SJSA1 (cell line): ENCODE data around the gene RAB11FIP3. TPM values are rescaled to one million over a fixed set of nuclear protein-coding genes. Genes with fewer than 3 reads are reported as not detected.
A peak's percentile ranks its signal among the peaks of the same experiment; 100 is the strongest.
"Not testable (repeated sequence)": the region's sequence is repeated elsewhere in the genome, so short reads cannot be mapped to it uniquely, and the experiment has no call there.

Experiments used
- DNase-seq, 2 experiments: peaks; one replicate each; pipeline ENCODE4 v3.0.0-alpha.2; 2015 to 2020; ENCODE audit warnings: low spot score in 2 of 2, low read depth in 1 of 2
- H3K27ac ChIP-seq: fragments of 250-450 bp; sonication (Bioruptor Pico); 2 replicates; pipeline ENCODE4 v1.5.1; 2020; ENCODE audit warnings: mild to moderate bottlenecking, moderate library complexity
- H3K27me3 ChIP-seq: fragments of 250-450 bp; sonication (Bioruptor Pico); replicated peaks from 2 replicates; pipeline ENCODE4 v1.5.1; 2020; ENCODE audit warnings: mild to moderate bottlenecking, moderate library complexity
- H3K36me3 ChIP-seq: fragments of 250-450 bp; sonication (Bioruptor Pico); 2 replicates; pipeline ENCODE4 v1.5.1; 2020; ENCODE audit warnings: mild to moderate bottlenecking
- H3K4me1 ChIP-seq: fragments of 250-450 bp; sonication (Bioruptor Pico); replicated peaks from 2 replicates; pipeline ENCODE4 v1.6.1; 2021; ENCODE audit warnings: mild to moderate bottlenecking
- H3K4me3 ChIP-seq: fragments of 250-450 bp; sonication (Bioruptor Pico); 2 replicates; pipeline ENCODE4 v1.5.1; 2020; ENCODE audit warnings: mild to moderate bottlenecking
- H3K9me3 ChIP-seq: fragments of 250-450 bp; sonication (Bioruptor Pico); replicated peaks from 2 replicates; pipeline ENCODE4 v1.5.1; 2020; ENCODE audit warnings: mild to moderate bottlenecking
- total RNA-seq: library from RNA; depleted of rRNA; stranded (reverse); fragments of >200 nt; shearing (Covaris generic); gene quantifications from 2 replicates; pipeline ENCODE4 v1.2.3, GENCODE V29; 2014

Gene RAB11FIP3
- total RNA-seq, 1 experiment from 2014 or later, result 21.1 TPM

DNA sequence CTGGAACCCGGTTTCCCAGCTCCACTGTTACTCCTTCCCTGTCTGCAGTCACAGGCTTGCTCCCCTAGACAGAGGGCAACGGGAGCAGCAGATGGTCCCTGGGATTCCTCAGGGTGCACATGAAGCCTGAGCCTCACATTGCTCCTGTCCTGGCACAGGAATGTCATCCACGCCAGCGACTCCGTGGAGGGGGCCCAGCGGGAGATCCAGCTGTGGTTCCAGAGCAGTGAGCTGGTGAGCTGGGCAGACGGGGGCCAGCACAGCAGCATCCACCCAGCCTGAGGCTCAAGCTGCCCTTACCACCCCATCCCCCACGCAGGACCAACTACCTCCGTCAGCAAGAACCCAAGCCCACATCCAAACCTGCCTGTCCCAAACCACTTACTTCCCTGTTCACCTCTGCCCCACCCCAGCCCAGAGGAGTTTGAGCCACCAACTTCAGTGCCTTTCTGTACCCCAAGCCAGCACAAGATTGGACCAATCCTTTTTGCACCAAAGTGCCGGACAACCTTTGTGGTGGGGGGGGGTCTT, 25.3 kb upstream of the RAB11FIP3 start:
- Histone ChIP-seq H3K36me3 (peaks cover 20% of the 10 kb centered on the region), H3K4me1 (peaks cover 18% of the 10 kb centered on the region), H3K9me3 (peaks cover 3% of the 10 kb centered on the region; the same call in 1 of the 2 replicates), H3K4me3 (peak overlapping the region; percentile 94), H3K27me3 (no peaks in the 10 kb centered on the region), H3K27ac (no peak overlapping the region)
- no peak for DNase-seq

DNA sequence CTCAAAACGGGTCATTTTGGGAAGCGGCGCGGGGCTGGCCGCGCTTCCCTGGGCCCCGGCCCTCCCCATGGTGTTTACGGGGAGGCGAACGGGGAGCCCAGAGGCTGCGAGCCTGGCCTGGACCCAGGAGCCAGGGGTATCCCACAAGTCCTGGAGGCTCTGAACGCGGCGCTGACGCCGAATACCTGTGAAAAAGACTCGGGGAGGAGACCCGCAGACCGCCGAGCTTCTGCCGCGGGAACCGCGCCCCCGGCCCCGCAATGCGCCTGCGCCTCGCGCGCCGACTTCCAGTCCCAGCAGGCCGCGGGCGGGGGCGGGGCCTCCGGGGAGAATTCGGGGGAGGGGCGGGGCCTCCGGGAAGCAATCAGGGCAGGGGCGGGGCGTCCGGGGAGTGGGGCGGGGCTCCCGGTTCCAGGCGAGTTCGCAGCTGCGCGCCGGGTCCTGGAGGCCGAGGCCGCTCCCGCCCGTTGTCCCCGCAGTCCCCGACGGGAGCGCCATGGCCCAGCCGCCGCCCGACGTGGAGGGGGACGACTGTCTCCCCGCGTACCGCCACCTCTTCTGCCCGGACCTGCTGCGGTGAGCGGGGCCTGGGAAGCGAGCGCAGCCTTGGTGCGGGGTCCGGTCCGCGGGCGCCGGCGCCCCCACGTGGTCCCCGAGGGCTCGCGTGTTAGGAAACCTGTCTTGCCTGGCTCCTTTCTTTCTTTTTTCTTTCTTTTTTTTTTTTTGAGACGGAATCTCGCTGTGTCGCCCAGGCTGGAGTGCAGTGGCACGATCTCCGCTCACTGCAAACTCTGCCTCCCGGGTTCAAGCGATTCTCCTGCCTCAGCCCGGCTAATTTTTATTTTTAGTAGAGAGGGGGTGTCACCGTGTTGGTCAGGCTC, 23.7 kb upstream of the RAB11FIP3 start, which contains the start of gene DECR2:
TSS of gene DECR2 (plus strand) at position 418 of the 881 bp plus-strand sequence. CDS start at position 497, 79 bp downstream.
- DNase-seq, result peak; percentile 94 to 96
- Histone ChIP-seq H3K36me3 (peaks cover 20% of the 10 kb centered on the region), H3K27ac (peak within 1 kb of the TSS; percentile 71), H3K4me3 (peak within 1 kb of the TSS; percentile 94), H3K9me3 (peaks cover 3% of the 10 kb centered on the region; the same call in 1 of the 2 replicates), H3K27me3 (no peaks in the 10 kb centered on the region), H3K4me1 (peaks cover 11% of the 10 kb centered on the region)

DNA sequence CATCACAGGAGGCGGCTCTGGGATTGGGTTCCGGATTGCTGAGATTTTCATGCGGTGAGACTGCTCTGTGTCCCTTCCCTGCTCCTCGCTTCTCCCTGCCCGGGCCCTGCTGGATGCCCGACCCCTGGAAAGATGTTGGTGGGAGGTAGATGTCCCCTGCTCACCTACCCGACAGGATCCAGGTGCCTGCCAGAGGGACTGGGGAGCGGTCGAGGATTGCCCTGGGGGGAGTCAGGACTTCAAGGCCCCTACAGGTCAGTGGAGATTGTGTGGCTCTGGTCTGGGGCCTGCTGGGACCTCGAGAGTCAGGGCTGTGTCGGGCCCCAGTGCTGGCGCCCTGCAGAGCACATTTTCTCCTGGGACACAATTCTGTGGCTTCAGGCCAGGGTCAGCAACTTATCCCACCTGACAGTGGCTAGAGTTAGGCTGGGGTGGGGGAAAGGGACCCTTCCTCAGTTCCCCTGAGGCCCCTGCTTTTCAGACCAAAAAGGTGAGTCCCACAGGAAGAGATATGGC, 20.4 kb upstream of the RAB11FIP3 start:
- Histone ChIP-seq H3K27me3 (no peaks in the 10 kb centered on the region), H3K36me3 (peaks cover 11% of the 10 kb centered on the region), H3K9me3 (0 out of 2 replicates have a peak, but pooled peaks cover 3% of the 10 kb centered on the region), H3K27ac (no peak overlapping the region), H3K4me3 (no peak overlapping the region), H3K4me1 (peaks cover 9% of the 10 kb centered on the region)
- DNase-seq, result no peak

DNA sequence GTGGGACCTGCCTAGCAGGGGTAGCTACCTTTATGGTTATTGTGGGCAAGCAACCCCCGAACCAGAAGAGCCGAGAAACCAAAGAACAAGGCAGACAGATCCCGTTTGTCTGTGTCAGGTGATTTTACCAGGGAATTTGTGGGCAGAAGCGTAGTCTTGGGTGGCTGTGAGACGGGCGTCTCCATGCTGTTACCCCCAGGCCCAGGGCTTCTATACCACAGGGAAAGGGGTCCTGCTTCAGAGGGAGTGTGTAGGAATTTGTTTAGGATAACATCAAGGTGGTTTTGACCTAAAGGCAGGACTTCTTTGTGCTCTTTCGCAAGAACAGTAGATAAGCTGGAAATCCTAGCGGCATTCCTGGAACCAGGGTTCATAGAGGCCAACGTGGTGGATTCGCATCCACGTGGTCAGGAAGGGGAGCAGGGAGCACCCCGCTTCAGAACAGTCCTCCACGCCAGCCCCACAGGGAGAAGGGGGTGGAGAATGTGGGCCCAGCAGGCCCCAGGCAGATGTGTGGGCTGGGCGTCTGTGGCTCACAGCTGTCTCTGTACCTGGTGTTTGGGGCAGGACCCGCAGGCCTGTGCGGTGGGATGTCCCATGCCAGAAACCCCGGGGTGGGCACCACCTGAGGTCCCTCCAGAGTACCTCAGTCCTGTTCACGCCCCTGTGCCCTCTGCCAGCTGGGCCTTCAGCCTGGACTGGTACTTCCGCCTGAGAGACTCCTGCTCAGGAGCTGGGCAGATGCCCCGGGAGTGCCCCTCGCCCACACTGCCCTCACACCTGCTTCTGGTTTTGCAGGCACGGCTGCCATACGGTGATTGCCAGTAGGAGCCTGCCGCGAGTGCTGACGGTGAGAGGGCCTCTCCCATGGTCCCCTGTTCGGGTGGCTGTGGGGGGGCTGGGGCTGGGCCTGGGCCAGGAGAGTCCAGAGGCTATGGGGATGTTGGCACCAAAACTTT, 19.6 kb upstream of the RAB11FIP3 start:
- no peak overlapping the region for H3K27ac ChIP-seq
- 0 out of 2 replicates have a peak, but pooled peaks cover 3% of the 10 kb centered on the region for H3K9me3 ChIP-seq
- H3K4me3 ChIP-seq, result no peak overlapping the region
- no peaks in the 10 kb centered on the region for H3K27me3 ChIP-seq
- H3K4me1 ChIP-seq, result peaks cover under 1% of the 10 kb centered on the region; the same call in 1 of the 2 replicates
- peaks cover 4% of the 10 kb centered on the region; the same call in 1 of the 2 replicates for H3K36me3 ChIP-seq
- no peak for DNase-seq

DNA sequence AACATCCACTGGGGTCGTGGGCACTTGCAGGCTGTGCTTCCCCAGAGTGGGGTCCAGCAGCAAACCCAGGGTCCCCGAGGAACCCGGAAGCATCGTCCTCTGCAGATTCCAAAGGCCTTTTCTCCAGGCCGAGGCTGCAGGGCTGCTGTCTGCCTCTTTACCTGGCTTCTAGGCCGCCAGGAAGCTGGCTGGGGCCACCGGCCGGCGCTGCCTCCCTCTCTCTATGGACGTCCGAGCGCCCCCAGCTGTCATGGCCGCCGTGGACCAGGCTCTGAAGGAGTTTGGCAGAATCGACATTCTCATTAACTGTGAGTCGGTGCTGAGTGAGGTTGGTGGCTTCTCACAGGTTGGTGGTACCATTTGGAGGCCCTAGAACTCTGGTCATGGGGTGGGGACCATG, 18.2 kb upstream of the RAB11FIP3 start:
- no peaks in the 10 kb centered on the region for H3K9me3 ChIP-seq
- no peaks in the 10 kb centered on the region for H3K27me3 ChIP-seq
- no peak for DNase-seq
- no peak overlapping the region for H3K27ac ChIP-seq
- no peak overlapping the region for H3K4me3 ChIP-seq
- H3K36me3 ChIP-seq, result no peaks in the 10 kb centered on the region
- H3K4me1 ChIP-seq, result no peaks in the 10 kb centered on the region

DNA sequence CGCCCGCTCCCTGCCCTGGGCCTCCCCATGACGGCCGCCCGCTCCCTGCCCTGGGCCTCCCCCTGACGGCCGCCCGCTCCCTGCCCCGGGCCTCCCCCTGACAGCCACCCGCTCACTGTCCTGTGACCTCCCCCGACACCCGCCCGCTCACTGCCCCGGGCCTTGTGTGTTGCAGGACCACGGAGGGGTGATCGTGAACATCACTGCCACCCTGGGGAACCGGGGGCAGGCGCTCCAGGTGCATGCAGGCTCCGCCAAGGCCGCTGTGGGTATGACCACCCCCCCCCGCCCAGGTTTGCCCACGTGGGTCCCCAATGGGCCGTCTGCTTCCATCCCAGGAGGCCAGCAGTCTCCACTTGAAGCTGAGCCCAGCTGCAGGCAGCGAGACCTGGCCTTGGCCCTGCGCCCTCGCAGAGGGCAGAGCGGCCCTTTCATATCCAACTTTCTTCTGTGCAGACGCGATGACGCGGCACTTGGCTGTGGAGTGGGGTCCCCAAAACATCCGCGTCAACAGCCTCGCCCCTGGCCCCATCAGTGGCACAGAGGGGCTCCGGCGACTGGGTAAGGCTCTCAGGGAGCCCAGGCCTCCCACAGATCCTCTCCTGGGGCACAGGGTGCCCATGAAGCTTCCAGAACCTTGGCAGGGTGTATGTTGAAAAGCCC, 14.8 kb upstream of the RAB11FIP3 start:
- Histone ChIP-seq H3K27ac (no peak overlapping the region), H3K4me3 (no peak overlapping the region), H3K9me3 (no peaks in the 10 kb centered on the region), H3K36me3 (no peaks in the 10 kb centered on the region), H3K27me3 (no peaks in the 10 kb centered on the region), H3K4me1 (no peaks in the 10 kb centered on the region)
- DNase-seq, result no peak

DNA sequence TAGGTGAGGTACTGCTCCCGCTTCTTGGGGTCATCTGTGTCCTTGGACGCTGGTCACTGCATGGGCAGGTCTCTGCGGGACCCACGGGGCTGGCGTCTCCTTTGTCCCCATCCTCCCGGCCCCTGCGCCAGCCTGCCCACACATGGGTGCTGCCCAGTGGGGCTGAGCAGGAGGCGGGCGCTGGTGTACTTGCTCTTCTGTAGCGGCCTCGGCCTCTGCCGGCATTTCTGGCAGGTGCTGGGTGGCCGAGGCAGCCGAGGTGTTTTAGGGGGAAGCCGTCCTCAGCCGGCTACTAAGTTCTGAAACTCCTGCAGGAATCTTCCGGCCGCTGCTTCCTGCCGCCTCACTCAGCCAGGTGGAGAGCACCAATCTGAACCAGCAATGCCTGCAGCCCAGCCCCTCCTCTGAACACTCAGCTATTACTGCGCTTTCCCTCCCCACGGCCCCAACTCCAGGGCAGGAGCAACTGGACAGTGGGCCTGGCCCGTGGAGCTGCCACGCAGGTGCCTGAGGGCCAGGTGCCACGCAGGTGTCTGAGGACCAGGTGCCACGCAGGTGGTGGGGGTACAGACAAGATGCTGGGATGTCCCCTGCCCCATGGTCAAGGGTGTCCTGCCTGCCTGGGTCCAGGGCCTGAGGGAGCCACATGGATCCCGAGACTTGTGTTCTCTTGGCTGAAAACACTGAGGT, 13.7 kb upstream of the RAB11FIP3 start:
- Histone ChIP-seq H3K4me3 (no peak overlapping the region), H3K36me3 (no peaks in the 10 kb centered on the region), H3K9me3 (no peaks in the 10 kb centered on the region), H3K27me3 (no peaks in the 10 kb centered on the region), H3K4me1 (no peaks in the 10 kb centered on the region), H3K27ac (no peak overlapping the region)
- no peak for DNase-seq

DNA sequence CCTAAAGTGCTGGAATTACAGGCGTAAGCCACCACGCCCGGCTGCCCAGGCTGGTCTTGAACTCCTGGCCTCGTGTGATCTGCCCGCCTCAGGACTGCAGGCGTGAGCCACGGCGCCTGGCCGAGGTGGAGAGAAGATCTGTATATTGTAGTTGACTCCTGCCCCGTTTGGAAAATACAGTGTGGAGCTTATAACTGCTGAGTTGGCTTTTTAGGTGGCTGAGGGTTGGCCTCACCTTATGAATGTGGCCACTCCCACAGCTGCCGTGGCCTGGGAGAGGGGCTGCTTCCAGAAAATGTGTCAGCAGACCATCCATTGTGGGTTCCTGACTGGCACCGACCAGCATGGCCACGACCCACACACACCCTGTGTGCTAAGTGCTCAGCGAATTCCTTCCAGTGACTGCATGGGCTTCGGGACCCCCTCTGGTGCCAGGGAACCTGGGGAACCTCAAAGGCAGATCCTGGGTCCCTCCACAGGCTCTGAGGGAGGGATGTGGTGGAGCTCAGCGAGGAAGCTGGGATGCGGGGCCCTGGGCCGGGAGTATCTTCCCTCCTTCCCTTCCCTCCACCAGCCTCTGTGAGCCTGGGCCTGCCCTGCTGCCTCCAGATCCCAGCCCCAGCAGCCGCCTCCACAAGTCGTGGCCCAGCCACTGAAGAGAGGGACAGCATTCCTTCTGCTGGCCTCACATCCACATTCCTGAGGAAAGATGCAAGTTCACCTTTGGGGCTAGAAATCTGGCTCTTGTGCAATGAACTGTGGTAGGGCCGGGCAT, 10.9 kb upstream of the RAB11FIP3 start:
- H3K9me3 ChIP-seq, result no peaks in the 10 kb centered on the region
- no peak overlapping the region for H3K27ac ChIP-seq
- no peak for DNase-seq
- no peak overlapping the region for H3K4me3 ChIP-seq
- no peaks in the 10 kb centered on the region for H3K36me3 ChIP-seq
- H3K4me1 ChIP-seq, result no peaks in the 10 kb centered on the region
- H3K27me3 ChIP-seq, result no peaks in the 10 kb centered on the region

DNA sequence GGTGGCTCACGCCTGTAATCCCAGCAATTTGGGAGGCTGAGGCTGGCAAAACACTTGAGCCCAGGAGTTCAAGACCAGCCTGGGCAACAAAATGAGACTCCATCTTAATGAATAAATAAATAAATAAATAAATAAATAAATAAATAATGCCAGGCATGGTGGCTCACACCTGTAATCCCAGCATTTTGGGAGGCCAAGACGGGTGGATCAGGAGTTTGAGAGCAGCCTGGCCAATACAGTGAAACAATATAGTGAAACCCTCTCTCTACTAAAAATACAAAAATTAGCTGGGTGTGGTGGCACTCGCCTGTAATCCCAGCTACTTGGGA, 10.3 kb upstream of the RAB11FIP3 start:
- not testable (repeated sequence) for H3K4me1 ChIP-seq, DNase-seq, H3K36me3 ChIP-seq, H3K27ac ChIP-seq, H3K9me3 ChIP-seq, H3K27me3 ChIP-seq, H3K4me3 ChIP-seq

DNA sequence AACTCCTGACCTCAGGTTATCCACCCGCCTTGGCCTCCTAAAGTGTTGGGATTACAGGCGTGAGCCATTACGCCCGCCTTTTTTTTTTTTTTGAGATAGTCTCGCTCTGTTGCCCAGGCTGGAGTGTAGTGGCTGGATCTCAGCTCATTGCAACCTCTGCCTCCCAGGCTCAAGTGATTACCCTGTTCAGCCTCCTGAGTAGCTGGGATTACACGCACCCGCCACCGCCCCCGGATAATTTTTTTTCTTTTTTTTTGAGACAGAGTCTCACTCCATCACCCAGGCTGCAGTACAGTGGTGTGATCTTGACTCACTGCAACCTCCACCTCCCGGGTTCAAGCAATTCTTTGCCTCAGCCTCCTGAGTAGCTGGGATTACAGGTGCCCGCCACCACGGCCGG, 3.3 kb upstream of the RAB11FIP3 start:
- not testable (repeated sequence) for H3K27me3 ChIP-seq, H3K4me3 ChIP-seq, H3K36me3 ChIP-seq, DNase-seq, H3K27ac ChIP-seq, H3K9me3 ChIP-seq
- H3K4me1 ChIP-seq, result peaks cover 40% of the 10 kb centered on the region

DNA sequence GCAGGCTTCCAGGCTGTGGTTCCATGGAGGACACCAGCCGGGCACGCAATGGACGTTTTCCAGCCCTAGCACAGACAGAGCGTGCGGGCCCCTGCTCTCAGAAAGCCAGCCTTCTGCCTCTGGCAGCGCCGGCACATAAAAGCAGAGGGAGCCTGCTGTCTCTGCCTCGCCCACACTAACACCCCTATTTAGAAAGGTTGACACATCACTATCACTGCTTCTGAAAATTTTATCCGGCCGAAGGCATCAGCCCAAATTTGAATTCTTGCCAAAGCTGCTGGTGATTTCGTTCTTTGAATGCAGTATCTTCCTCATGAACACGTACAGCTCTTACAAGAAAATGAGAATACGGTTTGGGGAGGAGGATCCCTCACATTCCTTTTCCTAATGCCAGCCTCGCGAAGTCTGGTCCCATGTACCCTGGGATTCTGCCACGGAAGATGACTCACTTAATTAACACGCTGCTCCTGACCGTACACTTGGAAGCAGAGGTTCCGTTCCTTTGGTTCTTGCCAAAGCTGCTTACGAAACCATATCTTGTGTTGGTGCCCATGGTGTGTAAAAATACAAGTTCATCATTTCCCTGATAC, 1.3 kb upstream of the RAB11FIP3 start:
- Histone ChIP-seq H3K4me1 (peaks cover 42% of the 10 kb centered on the region), H3K27me3 (no peaks in the 10 kb centered on the region), H3K36me3 (peaks cover 5% of the 10 kb centered on the region; the same call in 1 of the 2 replicates), H3K9me3 (no peaks in the 10 kb centered on the region), H3K27ac (peak overlapping the region; percentile 32), H3K4me3 (peak overlapping the region; percentile 52)
- peak; percentile 84 to 88 for DNase-seq
